DND-41 (cell line): Measurements from ENCODE around the gene NECTIN1.

Source experiments
- ATAC-seq: fragments of 200-7000 bp; cut with Tn5 transposase; 3 replicates; pipeline ENCODE4 v1.9.1; 2021; ENCODE audit warnings: low read depth; ENCODE audit not compliant: insufficient read depth
- DNase-seq: peaks from one replicate; pipeline ENCODE4 v3.0.0-alpha.2; 2020
- H2AFZ ChIP-seq: 2 replicates; pipeline ENCODE4 v1.6.0; 2012; ENCODE audit warnings: low read depth, low read length
- H3K27ac ChIP-seq: 2 replicates; pipeline ENCODE4 v1.5.1; 2012; ENCODE audit warnings: low read length, inconsistent platforms
- H3K27me3 ChIP-seq: fragments of 200-600 bp; sonication (generic); 2 replicates; pipeline ENCODE4 v1.6.0; 2012; ENCODE audit warnings: low read length, mild to moderate bottlenecking, inconsistent platforms; ENCODE audit not compliant: insufficient read depth, poor library complexity
- H3K36me3 ChIP-seq: 2 replicates; pipeline ENCODE4 v1.5.1; 2012; ENCODE audit warnings: low read length, inconsistent platforms; ENCODE audit not compliant: insufficient read depth
- H3K4me1 ChIP-seq: 2 replicates; pipeline ENCODE4 v1.5.1; 2012; ENCODE audit warnings: mild to moderate bottlenecking, low read length; ENCODE audit not compliant: insufficient read depth
- H3K4me2 ChIP-seq: 2 replicates; pipeline ENCODE4 v1.6.0; 2012; ENCODE audit warnings: mild to moderate bottlenecking, moderate library complexity, low read length, inconsistent platforms; ENCODE audit not compliant: insufficient read depth
- H3K4me3 ChIP-seq, 2 experiments: fragments of 200-600 bp in 1 of 2; shearing (Covaris generic) in 1 of 2; 2 replicates each; pipeline ENCODE4 v1.5.1; 2012 to 2016; ENCODE audit warnings: inconsistent platforms in 2 of 2, low read length in 2 of 2, mild to moderate bottlenecking in 2 of 2, low read depth in 1 of 2, moderate library complexity in 1 of 2
- H3K79me2 ChIP-seq: 2 replicates; pipeline ENCODE4 v1.6.0; 2012; ENCODE audit warnings: low read length, inconsistent platforms; ENCODE audit not compliant: insufficient read depth
- H3K9ac ChIP-seq: 2 replicates; pipeline ENCODE4 v1.6.0; 2012; ENCODE audit warnings: low read depth, mild to moderate bottlenecking, inconsistent platforms, low read length, moderate library complexity
- H3K9me3 ChIP-seq: 2 replicates; pipeline ENCODE4 v1.5.1; 2012; ENCODE audit warnings: low read length, moderate library complexity, mild to moderate bottlenecking, inconsistent platforms; ENCODE audit not compliant: insufficient read depth, severe bottlenecking
- H4K20me1 ChIP-seq: 2 replicates; pipeline ENCODE4 v1.6.0; 2012; ENCODE audit warnings: low read length; ENCODE audit not compliant: insufficient read depth
- CTCF ChIP-seq: IDR thresholded peaks from 2 replicates; pipeline ENCODE4 v1.5.1; 2012; ENCODE audit warnings: borderline replicate concordance, low read length, moderate library complexity, mild to moderate bottlenecking; ENCODE audit not compliant: poor library complexity, severe bottlenecking; ENCODE audit errors: extremely low read depth
- EZH2 ChIP-seq: IDR thresholded peaks from 3 replicates; pipeline ENCODE4 v1.6.1; 2012; ENCODE audit warnings: borderline replicate concordance, low read depth, mild to moderate bottlenecking, moderate library complexity, low read length, inconsistent platforms; ENCODE audit not compliant: severe bottlenecking

Gene NECTIN1

GRCh38 chr11:119776651-119777050 lies 47.7 kb upstream of the NECTIN1 start:
- no peak overlapping the region for H3K4me2 ChIP-seq
- peaks cover 6% of the 10 kb centered on the region for H3K27me3 ChIP-seq
- no peak overlapping the region for H2AFZ ChIP-seq
- H4K20me1 ChIP-seq = peaks cover 7% of the 10 kb centered on the region
- no peaks in the 10 kb centered on the region for H3K36me3 ChIP-seq
- no peak overlapping the region for H3K4me3 ChIP-seq
- no peaks in the 10 kb centered on the region for H3K9me3 ChIP-seq
- H3K79me2 ChIP-seq = no peaks in the 10 kb centered on the region
- no peak overlapping the region for H3K9ac ChIP-seq
- DNase-seq = no peak
- TF ChIP-seq EZH2 (no peak), CTCF (no peak)
- no peak overlapping the region for H3K27ac ChIP-seq
- no peak for ATAC-seq
- no peaks in the 10 kb centered on the region for H3K4me1 ChIP-seq

GRCh38 chr11:119776031-119776636 lies 47.1 kb upstream of the NECTIN1 start:
- no peak for DNase-seq

GRCh38 chr11:119774172-119774763 lies 45.3 kb upstream of the NECTIN1 start:
- DNase-seq (peak; percentile 70), ATAC-seq (peak; percentile 72)
- Histone ChIP-seq H4K20me1 (peaks cover 11% of the 10 kb centered on the region), H3K36me3 (no peaks in the 10 kb centered on the region), H3K9me3 (no peaks in the 10 kb centered on the region), H3K79me2 (no peaks in the 10 kb centered on the region), H3K4me3 (no peak overlapping the region), H3K9ac (no peak overlapping the region), H3K27ac (no peak overlapping the region), H3K4me2 (no peak overlapping the region), H3K27me3 (peaks cover 6% of the 10 kb centered on the region), H3K4me1 (no peaks in the 10 kb centered on the region), H2AFZ (no peak overlapping the region)
- TF ChIP-seq CTCF = peak; percentile 20
- no peak for TF ChIP-seq EZH2

More at GRCh38 chr11:119776031-119776636, 47.1 kb upstream of the NECTIN1 start:
- H3K79me2 ChIP-seq = no peaks in the 10 kb centered on the region
- no peaks in the 10 kb centered on the region for H3K4me1 ChIP-seq
- peaks cover 7% of the 10 kb centered on the region for H4K20me1 ChIP-seq
- no peaks in the 10 kb centered on the region for H3K9me3 ChIP-seq
- no peak overlapping the region for H3K9ac ChIP-seq
- peaks cover 6% of the 10 kb centered on the region for H3K27me3 ChIP-seq
- H3K4me3 ChIP-seq = no peak overlapping the region
- ATAC-seq = no peak
- no peak for TF ChIP-seq CTCF
- TF ChIP-seq EZH2 = no peak
- H2AFZ ChIP-seq = no peak overlapping the region
- no peak overlapping the region for H3K4me2 ChIP-seq
- H3K36me3 ChIP-seq = no peaks in the 10 kb centered on the region
- H3K27ac ChIP-seq = no peak overlapping the region
